HK-2 (cell line): Measurements from ENCODE around the gene ESPL1.

Experiments used
- DNase-seq: peaks from one replicate; pipeline ENCODE4 v3.0.0-alpha.2; 2018; ENCODE audit not compliant: unreplicated experiment

The ESPL1 gene

DNA sequence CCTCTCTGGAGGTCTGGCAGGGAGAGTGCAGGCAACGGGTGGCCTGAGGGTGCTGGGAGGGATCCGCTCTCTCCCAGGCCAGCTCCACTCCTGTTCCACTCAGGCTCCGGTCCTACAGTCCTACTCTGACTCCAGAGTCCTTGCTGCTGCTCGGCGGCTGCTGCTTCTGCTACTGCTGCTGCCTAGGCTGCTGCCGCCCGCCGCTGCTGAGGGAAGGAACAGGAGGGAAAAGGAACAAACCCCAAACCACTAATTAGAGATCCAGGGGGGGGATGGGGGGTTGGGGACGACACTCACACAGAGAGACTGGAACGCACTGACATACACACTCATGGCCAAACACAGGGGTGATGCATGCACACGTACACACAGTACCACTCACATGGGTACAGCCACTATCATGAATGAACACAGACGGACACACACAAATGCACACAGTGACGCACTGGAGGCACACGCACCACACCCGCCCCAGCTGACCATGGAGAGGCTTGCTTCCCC, 68.1 kb downstream of the ESPL1 start, which contains the start of gene SP7:
TSS of gene SP7 (minus strand) at position 174 of the 501 bp plus-strand sequence. CDS start 708 bp downstream, outside the sequence.
- no peak for DNase-seq

DNA sequence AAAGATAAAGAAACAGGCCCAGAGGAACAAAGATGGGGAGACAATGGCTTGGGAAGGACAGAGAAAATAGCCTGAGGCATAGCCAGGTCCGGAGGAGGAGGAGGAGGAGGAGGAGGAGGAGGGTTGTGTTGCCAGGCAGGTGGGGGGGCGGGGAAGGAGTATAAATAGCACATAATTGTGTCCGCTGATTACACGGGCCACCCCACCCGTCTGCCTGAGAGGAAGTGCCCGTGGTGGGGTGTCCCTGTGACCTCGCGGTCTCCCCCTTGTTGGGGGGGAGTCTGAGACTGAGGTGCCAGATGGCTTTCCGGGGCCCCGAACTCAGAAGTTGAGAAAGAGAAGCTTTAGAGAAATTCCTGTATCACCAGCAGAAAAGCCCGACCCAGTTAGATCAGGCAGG, 69.9 kb downstream of the ESPL1 start:
- no peak for DNase-seq

DNA sequence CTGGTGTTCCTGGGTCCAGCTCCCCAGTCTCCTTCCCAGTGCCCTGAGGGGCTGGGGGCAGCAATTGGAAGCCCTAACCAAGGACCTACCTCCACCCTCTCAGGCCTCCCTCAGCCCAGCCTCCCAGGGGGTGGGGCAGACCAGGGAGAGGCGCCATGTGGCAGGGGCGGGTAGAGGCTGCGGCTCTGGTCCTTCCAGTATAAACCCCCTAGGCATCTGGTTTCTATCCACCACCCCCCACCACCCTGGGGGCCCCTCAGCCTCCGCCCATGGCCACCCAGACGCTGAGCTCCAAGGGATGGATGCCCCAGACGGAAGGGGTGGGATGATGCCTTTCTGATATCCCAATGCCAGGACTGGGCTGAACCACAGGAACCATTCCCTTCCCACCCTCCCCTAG, 70.8 kb downstream of the ESPL1 start:
- DNase-seq = no peak

DNA sequence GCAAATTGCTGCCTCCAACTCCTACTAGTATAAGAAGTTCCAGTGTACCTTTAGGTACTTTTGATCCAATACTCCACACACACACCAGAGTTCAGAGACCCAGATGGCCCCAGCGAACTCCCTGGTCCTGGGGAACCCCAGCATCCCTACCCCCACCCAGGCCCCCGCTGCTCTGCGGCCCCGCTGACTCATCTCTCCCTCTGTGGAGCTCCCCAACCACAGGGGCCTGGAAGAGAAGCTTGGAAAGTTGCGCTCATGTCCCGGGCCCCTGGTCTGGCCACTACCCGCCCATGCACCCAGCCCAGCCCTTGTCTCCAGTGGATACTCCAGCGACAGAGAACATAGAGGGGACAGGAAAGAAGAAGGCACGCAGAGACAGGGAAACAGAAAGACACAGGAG, 72.3 kb downstream of the ESPL1 start:
- DNase-seq = no peak
